ENCODE measurements around the gene YWHAB. TPM values are rescaled to one million over a fixed set of nuclear protein-coding genes. Genes with fewer than 3 reads are reported as not detected.

Gene YWHAB
- polyA plus RNA-seq, 1 experiment = 60.5 TPM

- TF ChIP-seq CTCF (IDR thresholded peaks at IDR 0.05; ENCODE audit: insufficient read depth, low read depth, low read length) = no peak
- no peak overlapping the region for H3K4me3 ChIP-seq (ENCODE audit: low read depth, low read length)
- no peaks in the 10 kb centered on the region for H3K27me3 ChIP-seq (ENCODE audit: control insufficient read depth, insufficient read depth, low read length)
- no peak for DNase-seq (ENCODE audit: low read depth)
- ChIA-PET POLR2A (no interaction called here), CTCF (no interaction called here)
- peaks cover 7% of the 10 kb centered on the region for H3K36me3 ChIP-seq (ENCODE audit: control insufficient read depth, insufficient read depth, low read length)
These were observed 32.8 kb downstream of the YWHAB start for GRCh38 chr20:44918342-44918741.

- DNase-seq (ENCODE audit: low read depth) = no peak
- Histone ChIP-seq H3K27me3 (ENCODE audit: control insufficient read depth, insufficient read depth, low read length) (no peaks in the 10 kb centered on the region), H3K36me3 (ENCODE audit: control insufficient read depth, insufficient read depth, low read length) (peaks cover 9% of the 10 kb centered on the region), H3K4me3 (ENCODE audit: low read depth, low read length) (no peak overlapping the region)
- TF ChIP-seq CTCF (IDR thresholded peaks at IDR 0.05; ENCODE audit: insufficient read depth, low read depth, low read length) = no peak
- CTCF ChIA-PET = no interaction called here
- POLR2A ChIA-PET = no interaction called here
These were observed 33.3 kb downstream of the YWHAB start for GRCh38 chr20:44918761-44919160.

GRCh38 chr20:44921447-44921846 is 35.9 kb downstream of the YWHAB start:
- ChIA-PET CTCF (no interaction called here), POLR2A (no interaction called here)
- Histone ChIP-seq H3K36me3 (ENCODE audit: control insufficient read depth, insufficient read depth, low read length) (peaks cover 12% of the 10 kb centered on the region), H3K4me3 (ENCODE audit: low read depth, low read length) (no peak overlapping the region), H3K27me3 (ENCODE audit: control insufficient read depth, insufficient read depth, low read length) (no peaks in the 10 kb centered on the region)
- DNase-seq (ENCODE audit: low read depth) = no peak
- TF ChIP-seq CTCF (IDR thresholded peaks at IDR 0.05; ENCODE audit: insufficient read depth, low read depth, low read length) = no peak

GRCh38 chr20:44924541-44924940 is 39.0 kb downstream of the YWHAB start:
- no peak for DNase-seq (ENCODE audit: low read depth)
- peaks cover 6% of the 10 kb centered on the region for H3K36me3 ChIP-seq (ENCODE audit: control insufficient read depth, insufficient read depth, low read length)
- no peak overlapping the region for H3K4me3 ChIP-seq (ENCODE audit: low read depth, low read length)
- TF ChIP-seq CTCF (IDR thresholded peaks at IDR 0.05; ENCODE audit: insufficient read depth, low read depth, low read length) = no peak
- CTCF ChIA-PET = no interaction called here
- no peaks in the 10 kb centered on the region for H3K27me3 ChIP-seq (ENCODE audit: control insufficient read depth, insufficient read depth, low read length)
- POLR2A ChIA-PET = no interaction called here

GRCh38 chr20:44928595-44928994 is 43.1 kb downstream of the YWHAB start:
- DNase-seq (ENCODE audit: low read depth) = no peak
- CTCF ChIA-PET = no interaction called here
- Histone ChIP-seq H3K4me3 (ENCODE audit: low read depth, low read length) (no peak overlapping the region), H3K27me3 (ENCODE audit: control insufficient read depth, insufficient read depth, low read length) (no peaks in the 10 kb centered on the region), H3K36me3 (ENCODE audit: control insufficient read depth, insufficient read depth, low read length) (peaks cover 13% of the 10 kb centered on the region)
- POLR2A ChIA-PET = no interaction called here
- no peak for TF ChIP-seq CTCF (IDR thresholded peaks at IDR 0.05; ENCODE audit: insufficient read depth, low read depth, low read length)
